HG02943 (cell line): ENCODE results near the gene RAP1GAP.
"Not testable (repeated sequence)": the region's sequence is repeated elsewhere in the genome, so short reads cannot be mapped to it uniquely, and the experiment has no call there.

ENCODE experiments used
- ATAC-seq: cut with Tn5 transposase; IDR thresholded peaks from one replicate; pipeline ENCODE4 v1.9.1; 2021; ENCODE audit warnings: mild to moderate bottlenecking, low read depth, moderate library complexity; ENCODE audit not compliant: unreplicated experiment

Gene RAP1GAP

DNA sequence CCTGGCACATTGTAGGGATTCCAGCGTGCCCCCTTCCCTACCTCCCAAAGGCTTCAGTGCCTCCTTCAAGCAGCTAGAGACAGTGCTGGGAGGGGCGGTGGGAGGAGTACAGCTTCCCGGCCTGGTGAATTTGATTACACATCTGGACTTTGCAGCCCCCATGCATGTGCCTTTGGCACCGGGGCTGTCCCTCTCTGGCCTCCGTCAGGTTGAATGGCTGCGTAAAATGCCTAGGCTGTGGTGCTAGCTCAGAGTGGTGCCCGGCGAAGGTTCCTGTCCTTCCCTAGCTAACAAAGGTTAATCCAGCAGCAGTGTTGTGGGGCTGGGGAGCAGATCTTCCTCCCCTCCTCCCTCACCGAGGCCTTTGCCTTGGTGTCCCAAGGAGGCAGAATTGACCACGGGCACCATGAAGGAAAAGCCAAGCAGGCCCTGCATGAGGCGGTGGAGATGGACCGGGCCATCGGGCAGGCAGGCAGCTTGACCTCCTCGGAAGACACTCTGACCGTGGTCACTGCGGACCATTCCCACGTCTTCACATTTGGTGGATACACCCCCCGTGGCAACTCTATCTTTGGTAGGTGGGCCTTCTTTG lies 93.7 kb downstream of the RAP1GAP start:
- ATAC-seq, result no peak

DNA sequence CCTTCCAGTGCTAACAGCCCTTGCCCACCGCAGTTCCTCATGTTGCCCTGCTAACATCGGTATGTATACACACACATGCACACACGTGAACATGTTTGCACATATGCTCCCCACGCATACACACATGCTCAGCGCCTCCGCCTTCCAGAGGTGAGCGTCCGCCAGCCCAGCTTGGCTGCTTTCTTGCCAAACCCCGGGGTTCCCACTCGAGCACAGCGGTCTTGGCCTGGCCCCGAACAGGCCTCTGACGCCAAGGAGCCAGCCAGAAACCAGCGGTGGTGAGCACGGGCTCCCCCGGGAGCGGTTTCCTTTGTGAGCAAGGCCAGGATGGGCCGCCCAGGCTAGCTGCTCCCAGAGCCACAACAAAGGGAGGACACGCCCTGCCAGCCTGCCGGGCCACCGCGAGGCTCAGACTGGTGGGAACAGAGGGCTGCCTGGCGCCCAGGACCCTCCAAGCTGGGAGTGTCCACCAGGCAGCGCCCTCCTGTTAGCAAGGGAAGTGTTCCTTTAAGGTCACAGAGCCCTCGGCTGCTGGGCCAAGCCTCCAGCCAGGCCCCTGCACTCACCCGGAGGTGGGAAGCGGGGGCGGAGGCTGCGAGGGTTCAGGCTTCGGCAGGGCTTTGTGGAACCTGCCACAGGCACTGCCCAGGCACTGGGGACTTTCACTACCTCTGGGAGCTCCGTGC lies 94.5 kb downstream of the RAP1GAP start:
- ATAC-seq, result no peak

DNA sequence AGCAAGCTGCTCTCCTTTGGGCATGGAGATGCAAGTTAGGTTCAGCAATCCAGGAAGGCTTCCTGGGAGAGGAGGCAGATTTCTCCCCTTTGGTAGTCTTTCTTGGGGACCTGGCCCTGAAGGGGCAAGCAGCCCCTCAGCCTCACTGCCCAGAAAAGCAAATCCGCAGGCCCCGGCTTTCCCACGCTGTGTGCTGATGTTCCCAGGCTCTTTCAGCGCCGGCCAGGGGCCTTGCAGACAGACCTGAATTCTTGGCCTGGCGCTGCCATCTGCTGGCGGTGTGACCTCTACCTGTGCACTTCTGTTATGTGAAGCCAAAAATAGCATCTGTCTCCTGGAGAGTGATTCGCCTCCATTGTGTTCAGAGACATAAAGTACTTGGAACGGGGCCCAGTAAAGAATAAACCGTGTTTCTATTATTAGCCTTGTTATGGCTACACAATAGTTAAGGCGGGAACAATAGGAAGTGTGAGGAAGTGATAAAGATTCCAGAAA lies 95.1 kb downstream of the RAP1GAP start:
- ATAC-seq, result no peak

DNA sequence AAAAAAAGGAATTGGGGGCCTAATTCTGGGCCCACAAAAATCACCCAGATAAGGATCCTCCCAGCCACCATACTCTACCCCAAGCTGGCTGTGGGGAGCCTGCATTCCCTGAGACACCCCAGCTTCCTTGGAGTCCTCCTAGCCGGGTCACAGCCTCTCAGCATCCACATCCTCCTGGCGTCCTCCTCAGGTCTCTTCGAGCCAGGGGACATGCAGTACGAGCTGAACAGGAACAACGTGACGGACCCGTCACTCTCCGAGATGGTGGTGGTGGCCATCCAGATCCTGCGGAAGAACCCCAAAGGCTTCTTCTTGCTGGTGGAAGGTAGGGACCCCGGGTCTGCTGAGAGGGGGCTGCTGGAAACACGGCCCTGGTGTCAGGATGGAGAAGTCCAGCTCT lies 95.7 kb downstream of the RAP1GAP start:
- no peak for ATAC-seq

DNA sequence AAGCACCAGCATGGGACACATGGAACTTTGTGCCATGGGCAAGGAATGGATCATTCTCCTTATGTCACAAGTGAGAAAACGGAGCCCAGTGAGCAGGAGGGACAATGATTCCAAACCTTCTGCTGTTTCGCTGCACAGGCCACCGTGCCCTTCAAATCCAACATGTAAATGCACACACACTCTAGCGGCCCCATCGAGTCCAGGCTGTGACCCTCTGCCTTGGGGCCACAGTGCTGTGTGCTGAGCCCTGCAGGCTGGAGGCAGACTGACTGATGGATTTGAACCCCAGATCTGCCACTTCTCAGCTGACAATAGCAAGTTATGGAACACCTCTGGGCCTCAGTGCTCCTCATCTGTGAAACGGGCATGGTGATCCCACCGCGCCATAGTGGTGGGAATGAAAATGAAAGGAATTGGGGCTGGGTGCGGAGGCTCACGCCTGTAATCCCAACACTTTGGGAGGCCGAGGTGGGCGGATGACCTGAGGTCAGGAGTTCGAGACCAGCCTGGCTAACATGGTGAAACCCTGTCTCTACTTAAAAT lies 96.4 kb downstream of the RAP1GAP start:
- no peak for ATAC-seq

DNA sequence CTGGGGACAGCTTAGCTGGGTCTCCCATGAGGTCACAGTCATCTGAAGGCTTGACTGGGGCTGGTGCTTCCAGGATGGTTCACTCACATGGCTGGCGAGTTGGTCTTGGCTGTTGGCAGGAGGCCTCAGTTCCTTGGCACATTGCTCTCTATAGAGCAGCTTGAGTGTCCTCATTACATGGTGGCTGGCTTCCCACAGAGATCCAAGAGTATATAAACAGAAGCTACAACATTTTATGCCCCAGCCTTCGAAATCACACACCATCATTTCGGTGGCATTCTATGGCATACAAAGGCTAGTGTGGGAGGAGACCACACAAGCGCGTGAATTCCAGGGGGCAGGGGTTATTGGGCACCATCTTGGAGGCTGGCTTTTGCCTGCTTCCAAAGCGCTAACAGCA lies 96.9 kb downstream of the RAP1GAP start:
- no peak for ATAC-seq

DNA sequence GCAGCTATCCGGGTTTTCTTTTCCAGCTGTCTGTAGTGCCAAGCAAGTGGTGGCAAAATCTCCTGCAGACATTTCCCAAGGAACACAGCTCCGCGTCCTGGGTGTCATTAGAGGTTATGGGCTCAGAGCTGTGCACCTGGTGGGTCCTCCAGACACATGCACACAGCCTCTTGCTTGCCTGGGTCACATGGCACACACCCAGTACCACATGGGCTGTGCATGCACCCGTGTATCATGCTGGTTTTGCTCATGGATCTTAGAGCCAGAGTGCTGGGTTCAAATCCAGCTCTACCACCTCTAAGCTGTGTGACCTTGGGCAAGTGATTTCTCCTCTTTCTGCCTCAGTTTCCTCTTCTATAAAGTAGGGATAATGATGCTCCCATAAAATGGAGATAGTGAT lies 98.3 kb downstream of the RAP1GAP start:
- no peak for ATAC-seq

DNA sequence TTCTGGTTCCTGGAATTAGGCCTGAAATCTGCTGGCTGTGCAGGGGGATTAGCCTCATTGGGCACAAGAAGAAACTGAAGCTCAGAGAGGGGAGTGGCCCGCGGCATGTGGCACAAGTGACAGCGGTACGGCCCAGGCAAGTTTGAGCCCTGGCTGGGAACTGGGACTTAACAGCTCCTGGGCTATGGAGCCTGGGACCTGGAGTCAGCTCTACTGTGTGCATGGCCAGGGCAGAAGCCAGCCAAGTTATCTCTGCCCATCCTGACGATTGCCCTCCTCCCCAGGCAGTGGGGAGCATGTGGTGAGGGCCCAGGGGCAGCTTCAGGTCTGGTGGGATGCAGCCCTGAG lies 98.7 kb downstream of the RAP1GAP start:
- ATAC-seq, result no peak

DNA sequence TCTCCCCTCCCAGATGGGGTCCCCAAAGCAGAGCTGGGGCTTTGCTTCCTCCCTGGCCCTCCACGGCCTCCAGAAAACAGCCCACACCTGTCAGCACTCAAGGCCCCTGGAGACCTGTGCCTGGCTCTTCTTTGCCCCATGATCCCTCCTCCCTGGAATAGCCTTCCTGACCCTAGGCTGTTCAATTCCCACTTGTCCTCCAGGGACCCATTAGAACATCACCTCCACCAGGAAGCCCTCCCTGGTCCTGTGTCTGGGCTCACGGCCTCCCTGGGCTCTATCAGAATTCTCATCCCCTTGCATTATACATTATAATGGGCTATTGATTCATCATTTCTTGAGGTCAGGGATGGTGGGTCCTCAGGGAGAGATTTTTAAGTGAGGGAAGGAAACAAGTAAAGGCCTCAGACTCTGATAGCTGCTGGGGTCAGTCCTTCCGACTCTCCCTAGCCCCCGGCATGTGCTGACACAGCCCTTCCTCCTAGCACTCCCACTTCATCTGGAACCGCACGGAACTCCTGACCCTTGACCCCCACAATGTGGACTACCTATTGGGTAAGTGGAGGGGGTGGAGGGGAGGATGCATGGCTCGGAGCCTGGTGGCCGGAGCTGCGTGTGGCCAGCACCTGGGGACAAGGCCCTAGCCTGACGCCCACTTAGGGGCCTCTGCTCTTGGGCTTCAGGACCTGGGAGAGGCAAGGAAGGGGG lies 99.2 kb downstream of the RAP1GAP start:
- ATAC-seq, result no peak

DNA sequence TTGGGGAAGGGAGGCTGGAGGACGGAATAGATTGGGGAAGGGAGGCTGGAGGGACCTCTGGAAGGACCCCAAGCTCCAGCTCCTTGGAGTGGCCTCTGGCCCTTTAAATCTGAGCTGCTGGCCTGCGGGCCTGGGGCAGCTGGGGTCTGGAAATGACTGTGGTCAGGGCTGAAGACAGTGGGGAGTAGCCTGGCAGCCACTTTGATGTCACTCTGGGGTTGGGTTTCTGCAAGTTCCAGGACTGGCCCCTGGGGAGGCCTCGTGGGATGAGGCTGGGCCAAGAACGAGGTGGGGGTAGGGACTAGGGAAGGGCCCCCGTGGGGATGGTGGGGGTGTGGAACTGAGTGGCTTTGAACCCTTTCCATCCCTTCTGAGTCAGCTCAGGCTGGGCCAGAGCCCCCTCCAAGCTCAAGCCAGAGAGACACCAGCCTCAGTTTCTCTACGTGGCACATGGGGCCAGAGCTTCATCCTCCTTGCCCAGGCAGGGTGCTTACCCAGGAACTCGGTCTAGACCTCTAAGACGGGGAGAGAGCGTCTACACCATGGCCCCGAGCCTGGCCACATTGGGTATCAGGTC lies 100.3 kb downstream of the RAP1GAP start:
- ATAC-seq, result no peak

DNA sequence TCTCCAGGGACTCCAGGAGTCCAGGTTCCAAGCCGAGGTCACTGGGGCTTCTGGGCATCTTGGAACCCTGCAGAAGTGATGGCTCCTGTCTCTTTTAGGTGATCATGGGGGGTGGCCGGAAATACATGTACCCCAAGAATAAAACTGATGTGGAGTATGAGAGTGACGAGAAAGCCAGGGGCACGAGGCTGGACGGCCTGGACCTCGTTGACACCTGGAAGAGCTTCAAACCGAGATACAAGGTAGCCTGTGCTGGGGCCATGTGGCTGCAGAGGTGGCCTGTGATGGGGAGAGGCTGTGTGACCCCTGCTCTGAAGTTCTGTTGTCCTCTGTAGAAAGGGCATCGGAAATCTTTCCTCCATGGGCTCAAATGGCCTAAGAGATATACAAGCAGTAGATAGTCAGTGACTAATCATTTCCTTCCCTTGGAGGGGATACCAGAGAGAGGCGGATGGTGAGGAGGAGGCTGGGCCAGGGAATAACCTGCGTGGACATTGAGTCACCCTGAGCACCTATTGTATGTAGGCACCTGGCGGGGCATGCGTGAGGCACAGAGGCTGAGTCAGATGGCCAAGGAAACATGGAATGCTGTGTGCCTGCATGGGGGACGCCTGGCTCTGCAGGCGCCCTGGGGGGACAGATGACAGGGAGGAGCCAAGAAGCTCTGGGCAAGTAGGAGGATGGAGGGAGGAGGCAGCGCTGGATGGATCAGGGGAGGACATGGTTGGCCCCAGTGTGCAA lies 101.0 kb downstream of the RAP1GAP start:
- no peak for ATAC-seq

DNA sequence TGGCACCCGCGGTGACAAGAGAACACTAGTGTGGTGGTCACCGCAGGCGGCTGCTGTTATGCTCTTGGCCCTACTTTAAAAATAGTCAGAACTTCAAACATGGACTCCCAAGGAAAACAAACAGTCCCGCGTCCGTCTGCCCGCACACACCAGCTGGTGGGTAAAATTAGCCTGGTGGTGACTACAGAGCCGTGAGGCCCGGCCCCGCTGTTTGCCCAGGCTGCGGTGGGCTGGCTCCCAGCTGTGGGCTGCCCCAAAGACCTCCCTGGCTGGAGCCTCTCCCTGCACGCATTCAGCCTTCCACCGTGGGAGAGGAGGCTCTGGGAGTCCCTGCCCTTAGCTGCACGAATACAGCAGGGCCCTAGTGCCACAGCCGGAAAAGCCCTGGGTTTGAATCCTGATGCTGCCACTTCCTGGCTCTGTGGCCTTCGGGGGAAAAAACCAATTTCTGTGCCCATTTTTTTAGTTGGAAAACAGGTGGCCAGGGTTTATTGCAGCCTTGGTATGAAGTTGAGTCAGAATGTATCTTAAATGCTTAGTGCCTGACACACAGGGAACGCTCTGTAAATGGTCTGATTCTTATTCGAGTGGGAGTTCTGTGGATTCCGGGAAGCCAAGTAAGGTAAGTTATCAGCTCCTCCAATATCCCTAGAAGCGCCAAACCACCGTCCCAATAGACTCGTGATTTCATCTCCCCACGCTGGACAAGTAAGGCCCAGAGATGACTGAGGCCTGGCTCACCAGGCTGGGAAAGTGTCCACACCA lies 101.7 kb downstream of the RAP1GAP start:
- ATAC-seq, result no peak

DNA sequence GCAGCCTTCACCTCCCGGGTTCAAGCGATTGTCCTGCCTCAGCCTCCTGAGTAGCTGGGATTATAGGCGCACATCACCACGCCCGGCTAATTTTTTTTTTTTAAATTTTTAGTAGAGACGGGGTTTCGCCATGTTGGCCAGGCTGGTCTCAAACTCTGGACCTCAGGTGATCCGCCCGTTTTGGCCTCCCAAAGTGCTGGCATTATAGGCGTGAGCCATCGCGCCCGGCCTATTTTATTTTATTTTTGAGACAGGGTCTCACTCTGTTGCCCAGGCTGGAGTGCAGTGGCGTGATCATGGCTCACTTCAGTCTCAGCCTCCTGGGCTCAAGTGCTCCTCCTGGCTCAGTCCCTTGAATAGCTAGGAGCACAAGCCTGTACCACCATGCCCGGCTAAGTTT lies 102.8 kb downstream of the RAP1GAP start:
- not testable (repeated sequence) for ATAC-seq

DNA sequence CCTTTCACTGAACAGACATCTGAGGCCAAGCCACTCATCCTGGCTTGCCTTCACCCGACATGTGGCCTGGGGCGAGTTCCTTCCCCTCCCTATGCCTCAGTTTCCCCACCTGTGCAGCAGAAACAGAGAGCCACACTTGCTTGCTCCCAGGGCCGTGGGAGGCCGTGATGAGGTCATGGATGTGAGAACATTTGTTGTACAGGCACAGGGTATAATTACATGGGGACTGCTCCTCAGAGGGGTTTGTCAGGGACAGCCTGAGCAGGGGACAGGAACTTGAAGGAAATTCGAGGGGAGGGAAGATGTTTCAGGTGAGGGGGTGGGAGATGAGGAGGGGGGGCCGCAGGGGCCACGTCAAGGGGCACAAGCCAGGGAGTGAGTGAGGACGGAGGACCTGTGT lies 103.9 kb downstream of the RAP1GAP start:
- no peak for ATAC-seq

DNA sequence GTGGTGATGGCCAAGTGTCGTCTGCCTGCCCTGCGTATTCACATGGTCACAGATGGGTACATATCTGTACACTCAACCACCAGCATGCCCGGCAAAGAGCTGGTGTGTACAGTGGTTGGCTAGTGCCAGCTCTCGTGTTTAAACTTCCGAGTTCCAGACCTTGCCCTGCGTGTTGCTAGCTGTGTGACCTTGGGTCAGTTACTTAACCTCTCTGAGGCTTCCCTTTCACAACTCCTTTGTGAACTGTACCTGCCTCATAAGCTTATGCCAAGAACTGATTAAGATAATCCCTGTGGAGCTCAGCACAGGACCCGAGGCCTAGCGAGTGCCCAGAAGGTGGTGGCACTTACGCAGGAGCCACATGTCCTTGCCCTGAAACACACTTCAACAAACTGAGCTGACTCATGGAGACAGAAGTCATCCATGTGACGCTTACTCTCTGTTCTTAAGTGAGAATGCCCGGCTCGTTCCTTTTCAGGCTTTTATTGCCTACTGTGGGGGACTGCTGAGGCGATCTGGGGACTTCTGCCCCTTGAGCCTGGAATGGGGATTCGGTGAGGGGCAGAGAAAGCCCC lies 104.5 kb downstream of the RAP1GAP start:
- ATAC-seq, result no peak

DNA sequence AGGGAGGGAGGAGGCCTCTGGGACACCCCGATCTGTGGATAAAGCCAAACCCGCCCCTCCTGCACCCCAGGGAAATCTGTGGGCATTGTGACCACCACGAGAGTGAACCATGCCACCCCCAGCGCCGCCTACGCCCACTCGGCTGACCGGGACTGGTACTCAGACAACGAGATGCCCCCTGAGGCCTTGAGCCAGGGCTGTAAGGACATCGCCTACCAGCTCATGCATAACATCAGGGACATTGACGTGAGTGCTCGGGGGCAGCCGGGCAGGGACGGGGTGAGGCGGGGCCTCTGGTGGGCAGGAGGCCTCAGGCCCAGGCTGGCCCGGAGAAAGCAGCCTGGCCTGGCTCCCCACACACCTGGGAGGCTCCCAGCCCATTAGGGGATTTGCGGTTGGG lies 105.2 kb downstream of the RAP1GAP start:
- no peak for ATAC-seq

DNA sequence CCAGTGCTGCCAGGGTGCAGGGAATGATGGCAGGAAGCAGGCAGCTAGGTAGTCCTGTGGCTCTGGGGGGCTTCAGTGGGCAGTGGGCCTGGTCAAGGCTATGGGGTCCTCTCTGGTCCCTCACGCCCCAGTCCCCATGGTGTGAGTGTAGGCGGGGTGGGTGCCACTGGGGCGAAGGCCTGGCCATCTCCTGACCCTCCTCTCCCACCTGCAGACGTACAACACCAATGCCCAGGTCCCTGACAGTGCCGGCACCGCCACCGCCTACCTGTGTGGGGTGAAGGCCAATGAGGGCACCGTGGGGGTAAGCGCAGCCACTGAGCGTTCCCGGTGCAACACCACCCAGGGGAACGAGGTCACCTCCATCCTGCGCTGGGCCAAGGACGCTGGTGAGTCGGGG lies 106.3 kb downstream of the RAP1GAP start:
- no peak for ATAC-seq

DNA sequence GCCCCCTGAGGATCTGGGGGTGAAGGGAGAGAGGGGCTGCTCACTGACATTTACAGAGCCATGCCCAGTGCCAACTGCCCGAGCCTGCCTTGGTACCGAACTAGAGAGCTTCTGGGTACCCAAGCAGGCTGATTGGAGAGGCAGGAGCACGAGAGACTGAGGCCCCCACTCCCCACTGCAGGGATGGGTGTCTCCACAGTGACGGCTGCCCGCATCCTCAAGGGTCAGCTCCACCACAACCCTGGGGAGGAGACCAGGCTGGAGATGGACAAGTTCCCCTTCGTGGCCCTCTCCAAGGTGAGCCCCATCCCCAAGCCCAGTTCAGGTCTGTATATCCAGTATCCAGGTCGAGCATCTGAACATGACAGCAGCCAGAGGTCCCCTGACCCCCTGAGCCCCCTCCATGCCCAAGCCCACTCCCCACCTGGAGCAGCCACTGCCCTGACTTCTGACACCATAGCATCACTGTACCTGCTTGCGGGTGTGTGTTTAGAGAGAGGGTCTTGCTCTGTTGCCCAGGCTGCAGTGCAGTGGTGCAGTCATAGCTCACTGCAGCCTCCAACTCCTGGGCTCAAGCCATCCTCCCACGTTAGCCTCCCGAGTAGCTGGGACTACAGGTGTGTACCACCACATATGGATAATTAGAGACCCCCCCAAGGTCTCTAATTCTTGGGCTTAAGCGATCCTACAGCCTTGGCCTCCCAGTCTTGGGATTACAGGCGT lies 108.1 kb downstream of the RAP1GAP start:
- ATAC-seq, result no peak
